ENCODE measurements around the gene SHISA4.
"Not testable (repeated sequence)": the region's sequence is repeated elsewhere in the genome, so short reads cannot be mapped to it uniquely, and the experiment has no call there.

SHISA4 gene

DNA sequence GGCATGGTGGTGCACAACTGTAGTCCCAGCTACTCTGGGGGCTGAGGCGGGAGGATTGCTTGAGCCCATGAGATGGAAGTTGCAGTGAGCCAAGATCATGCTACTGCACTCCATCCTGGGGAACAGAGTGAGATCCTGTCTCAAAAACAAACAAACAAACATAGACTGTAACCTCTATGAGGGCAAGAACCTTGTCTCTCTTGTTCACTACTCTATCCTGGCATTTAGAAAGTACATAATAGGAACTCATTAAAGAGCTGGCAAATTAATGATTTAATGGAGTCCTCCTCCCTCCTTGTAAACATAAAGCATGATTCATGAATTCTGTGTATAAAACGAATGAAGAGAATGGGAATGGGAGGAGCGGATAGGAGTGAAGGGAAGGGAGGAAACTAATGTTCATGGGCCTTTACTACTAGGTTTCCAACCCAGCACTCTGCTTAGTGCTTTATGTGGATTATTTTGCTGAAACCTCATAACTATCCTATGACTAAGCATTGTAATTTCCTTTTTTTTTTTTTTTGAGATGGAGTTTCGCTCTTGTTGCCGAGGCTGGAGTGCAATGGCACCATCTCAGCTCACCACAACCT, 49.0 kb downstream of the SHISA4 start:
- no peak overlapping the region for H3K4ac ChIP-seq (ENCODE audit: low read depth, low read length)
- H2BK5ac ChIP-seq (ENCODE audit: low read length), result no peak overlapping the region
- H4K5ac ChIP-seq (ENCODE audit: low read length), result no peak overlapping the region
- no peak overlapping the region for H2AK5ac ChIP-seq (ENCODE audit: low read length)
- no peak overlapping the region for H2BK15ac ChIP-seq (replicated peaks; ENCODE audit: low read depth)
- H3K23ac ChIP-seq (ENCODE audit: low read length), result no peak overlapping the region
- H3K27ac ChIP-seq (ENCODE audit: low read depth, low read length), result no peak overlapping the region
- no peak overlapping the region for H3K4me2 ChIP-seq (ENCODE audit: low read length)
- H3K4me3 ChIP-seq (ENCODE audit: low read length), result no peak overlapping the region
- no peak overlapping the region for H2BK120ac ChIP-seq (ENCODE audit: low read depth, low read length)
- no peak overlapping the region for H3K56ac ChIP-seq (ENCODE audit: low read length)
- H3K18ac ChIP-seq (ENCODE audit: low read length), result no peak overlapping the region
- no peaks in the 10 kb centered on the region for H3K27me3 ChIP-seq (ENCODE audit: insufficient read depth, low read length, poor library complexity)
- H3K79me2 ChIP-seq (ENCODE audit: control insufficient read depth, insufficient read depth, low read length), result no peaks in the 10 kb centered on the region
- H3K4me1 ChIP-seq (ENCODE audit: control insufficient read depth, low read depth, low read length), result peaks cover 4% of the 10 kb centered on the region
- H4K8ac ChIP-seq (ENCODE audit: low read depth, low read length), result no peak overlapping the region
- H3K9ac ChIP-seq (ENCODE audit: low read length), result no peak overlapping the region
- no peaks in the 10 kb centered on the region for H3K79me1 ChIP-seq (ENCODE audit: low read length)
- H3K36me3 ChIP-seq (ENCODE audit: control insufficient read depth, insufficient read depth, low read length), result no peaks in the 10 kb centered on the region
- DNase-seq, result no peak
- WGBS (ENCODE audit: extremely low coverage, insufficient coverage, low lambda C conversion rate), result 100% methylated on average over 1 of the region's 5 CpGs

DNA sequence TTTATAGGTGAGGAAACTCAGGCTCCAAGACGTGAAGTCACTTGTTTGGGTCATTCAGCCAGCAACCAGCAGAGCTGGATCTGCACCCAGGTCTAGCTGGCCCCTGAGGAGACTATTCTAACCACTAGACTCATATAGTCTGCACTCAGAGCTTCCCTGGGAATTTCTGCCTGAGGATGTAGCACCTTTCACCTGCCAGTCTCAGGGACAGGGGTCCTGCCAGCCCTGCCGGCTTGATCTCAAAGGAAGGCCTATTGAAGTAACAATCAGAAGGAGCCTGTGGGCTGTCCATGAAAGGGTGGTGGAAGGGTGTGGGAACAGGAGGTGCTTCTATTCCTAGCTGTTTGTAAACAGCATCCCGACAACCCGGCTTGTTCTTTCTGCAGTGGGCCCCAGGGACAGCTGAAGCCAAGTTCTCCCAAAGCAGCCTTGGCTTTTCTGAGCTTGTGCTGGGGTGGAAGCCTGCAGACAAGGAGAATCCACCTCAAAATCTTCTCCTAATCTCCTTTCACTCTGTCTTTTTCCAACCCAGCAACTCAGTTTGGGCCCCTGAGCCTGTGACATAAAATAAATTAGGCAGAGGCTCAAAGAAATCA, 49.8 kb downstream of the SHISA4 start:
- H3K4me2 ChIP-seq (ENCODE audit: low read length), result no peak overlapping the region
- H3K23ac ChIP-seq (ENCODE audit: low read length), result no peak overlapping the region
- no peak overlapping the region for H3K27ac ChIP-seq (ENCODE audit: low read depth, low read length)
- no peak overlapping the region for H3K4ac ChIP-seq (ENCODE audit: low read depth, low read length)
- H3K4me3 ChIP-seq (ENCODE audit: low read length), result no peak overlapping the region
- peaks cover 4% of the 10 kb centered on the region for H3K4me1 ChIP-seq (ENCODE audit: control insufficient read depth, low read depth, low read length)
- no CpG with 5 or more reads among the region's 4 CpGs for WGBS (ENCODE audit: extremely low coverage, insufficient coverage, low lambda C conversion rate)
- H2AK5ac ChIP-seq (ENCODE audit: low read length), result no peak overlapping the region
- H3K9ac ChIP-seq (ENCODE audit: low read length), result no peak overlapping the region
- no peak overlapping the region for H3K18ac ChIP-seq (ENCODE audit: low read length)
- no peak overlapping the region for H2BK15ac ChIP-seq (replicated peaks; ENCODE audit: low read depth)
- no peaks in the 10 kb centered on the region for H3K36me3 ChIP-seq (ENCODE audit: control insufficient read depth, insufficient read depth, low read length)
- no peaks in the 10 kb centered on the region for H3K79me2 ChIP-seq (ENCODE audit: control insufficient read depth, insufficient read depth, low read length)
- H4K8ac ChIP-seq (ENCODE audit: low read depth, low read length), result no peak overlapping the region
- H3K27me3 ChIP-seq (ENCODE audit: insufficient read depth, low read length, poor library complexity), result no peaks in the 10 kb centered on the region
- DNase-seq, result no peak
- H3K79me1 ChIP-seq (ENCODE audit: low read length), result no peaks in the 10 kb centered on the region
- no peak overlapping the region for H2BK5ac ChIP-seq (ENCODE audit: low read length)
- H4K5ac ChIP-seq (ENCODE audit: low read length), result no peak overlapping the region
- no peak overlapping the region for H3K56ac ChIP-seq (ENCODE audit: low read length)
- no peak overlapping the region for H2BK120ac ChIP-seq (ENCODE audit: low read depth, low read length)

- Histone ChIP-seq H2BK5ac (ENCODE audit: low read length) (no peak overlapping the region), H3K79me2 (ENCODE audit: control insufficient read depth, insufficient read depth, low read length) (no peaks in the 10 kb centered on the region), H3K56ac (ENCODE audit: low read length) (no peak overlapping the region), H3K18ac (ENCODE audit: low read length) (no peak overlapping the region), H4K8ac (ENCODE audit: low read depth, low read length) (no peak overlapping the region), H3K79me1 (ENCODE audit: low read length) (no peaks in the 10 kb centered on the region), H3K9ac (ENCODE audit: low read length) (no peak overlapping the region), H3K27ac (ENCODE audit: low read depth, low read length) (no peak overlapping the region), H3K4ac (ENCODE audit: low read depth, low read length) (no peak overlapping the region), H3K36me3 (ENCODE audit: control insufficient read depth, insufficient read depth, low read length) (no peaks in the 10 kb centered on the region), H2BK15ac (replicated peaks; ENCODE audit: low read depth) (no peak overlapping the region), H3K4me3 (ENCODE audit: low read length) (no peak overlapping the region), H3K27me3 (ENCODE audit: insufficient read depth, low read length, poor library complexity) (no peaks in the 10 kb centered on the region), H3K4me2 (ENCODE audit: low read length) (no peak overlapping the region), H3K23ac (ENCODE audit: low read length) (no peak overlapping the region), H2AK5ac (ENCODE audit: low read length) (no peak overlapping the region), H4K5ac (ENCODE audit: low read length) (no peak overlapping the region), H3K4me1 (ENCODE audit: control insufficient read depth, low read depth, low read length) (peaks cover 4% of the 10 kb centered on the region), H2BK120ac (ENCODE audit: low read depth, low read length) (no peak overlapping the region)
- DNase-seq, result no peak
- WGBS (ENCODE audit: extremely low coverage, insufficient coverage, low lambda C conversion rate), result no CpG with 5 or more reads among the region's 4 CpGs
These were observed 50.5 kb downstream of the SHISA4 start for GRCh38 chr1:201939148-201939547.

- H2BK5ac ChIP-seq (ENCODE audit: low read length), result no peak overlapping the region
- H3K4me2 ChIP-seq (ENCODE audit: low read length), result no peak overlapping the region
- no peak overlapping the region for H3K23ac ChIP-seq (ENCODE audit: low read length)
- H3K79me2 ChIP-seq (ENCODE audit: control insufficient read depth, insufficient read depth, low read length), result no peaks in the 10 kb centered on the region
- peaks cover 4% of the 10 kb centered on the region for H3K4me1 ChIP-seq (ENCODE audit: control insufficient read depth, low read depth, low read length)
- H2AK5ac ChIP-seq (ENCODE audit: low read length), result no peak overlapping the region
- no peak overlapping the region for H3K18ac ChIP-seq (ENCODE audit: low read length)
- no peak overlapping the region for H2BK15ac ChIP-seq (replicated peaks; ENCODE audit: low read depth)
- WGBS (ENCODE audit: extremely low coverage, insufficient coverage, low lambda C conversion rate), result no CpG with 5 or more reads among the region's 5 CpGs
- no peaks in the 10 kb centered on the region for H3K36me3 ChIP-seq (ENCODE audit: control insufficient read depth, insufficient read depth, low read length)
- H2BK120ac ChIP-seq (ENCODE audit: low read depth, low read length), result no peak overlapping the region
- no peaks in the 10 kb centered on the region for H3K27me3 ChIP-seq (ENCODE audit: insufficient read depth, low read length, poor library complexity)
- no peak overlapping the region for H4K5ac ChIP-seq (ENCODE audit: low read length)
- H3K79me1 ChIP-seq (ENCODE audit: low read length), result no peaks in the 10 kb centered on the region
- no peak overlapping the region for H3K4ac ChIP-seq (ENCODE audit: low read depth, low read length)
- no peak overlapping the region for H3K56ac ChIP-seq (ENCODE audit: low read length)
- no peak overlapping the region for H3K9ac ChIP-seq (ENCODE audit: low read length)
- H3K4me3 ChIP-seq (ENCODE audit: low read length), result no peak overlapping the region
- no peak for DNase-seq
- H4K8ac ChIP-seq (ENCODE audit: low read depth, low read length), result no peak overlapping the region
- H3K27ac ChIP-seq (ENCODE audit: low read depth, low read length), result no peak overlapping the region
These were observed 50.9 kb downstream of the SHISA4 start for GRCh38 chr1:201939574-201939973.

- H3K27ac ChIP-seq (ENCODE audit: low read depth, low read length); H2BK15ac ChIP-seq (replicated peaks; ENCODE audit: low read depth); H3K18ac ChIP-seq (ENCODE audit: low read length); H4K5ac ChIP-seq (ENCODE audit: low read length); H3K36me3 ChIP-seq (ENCODE audit: control insufficient read depth, insufficient read depth, low read length); H3K4me2 ChIP-seq (ENCODE audit: low read length); H2AK5ac ChIP-seq (ENCODE audit: low read length); H3K23ac ChIP-seq (ENCODE audit: low read length); H3K56ac ChIP-seq (ENCODE audit: low read length); H3K79me1 ChIP-seq (ENCODE audit: low read length); H2BK5ac ChIP-seq (ENCODE audit: low read length); H3K4me1 ChIP-seq (ENCODE audit: control insufficient read depth, low read depth, low read length); H3K9ac ChIP-seq (ENCODE audit: low read length); H4K8ac ChIP-seq (ENCODE audit: low read depth, low read length); H3K4me3 ChIP-seq (ENCODE audit: low read length); H2BK120ac ChIP-seq (ENCODE audit: low read depth, low read length); H3K4ac ChIP-seq (ENCODE audit: low read depth, low read length); H3K27me3 ChIP-seq (ENCODE audit: insufficient read depth, low read length, poor library complexity); DNase-seq; H3K79me2 ChIP-seq (ENCODE audit: control insufficient read depth, insufficient read depth, low read length): not testable (repeated sequence)
- WGBS (ENCODE audit: extremely low coverage, insufficient coverage, low lambda C conversion rate), result no CpG with 5 or more reads among the region's 10 CpGs
These were observed 51.6 kb downstream of the SHISA4 start for GRCh38 chr1:201940316-201940715.
